ENCODE results near the gene ZNF492.
"Not testable (repeated sequence)": the region's sequence is repeated elsewhere in the genome, so short reads cannot be mapped to it uniquely, and the experiment has no call there.

ZNF492 gene

DNA sequence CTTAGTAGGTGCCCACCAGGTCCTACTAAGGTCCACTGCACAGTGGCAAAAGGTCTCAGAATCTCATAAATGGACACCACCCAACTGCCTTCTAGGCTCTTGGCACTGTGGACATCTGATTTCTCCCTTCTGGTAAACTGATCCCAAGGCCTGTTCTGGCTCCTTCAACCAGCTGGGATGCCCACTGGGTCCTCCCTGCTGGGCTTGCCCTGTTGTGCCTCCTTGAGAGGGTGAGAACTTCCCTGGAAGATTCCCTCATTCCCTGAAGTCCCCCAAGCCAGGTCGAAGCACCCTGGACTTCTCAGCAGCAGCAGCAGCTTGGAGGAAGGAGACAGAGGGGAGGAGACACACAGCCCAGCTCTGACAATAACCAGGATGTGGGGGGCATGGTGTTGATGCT is 6.6 kb upstream of the ZNF492 start:
- TF ChIP-seq, protein P1, sequence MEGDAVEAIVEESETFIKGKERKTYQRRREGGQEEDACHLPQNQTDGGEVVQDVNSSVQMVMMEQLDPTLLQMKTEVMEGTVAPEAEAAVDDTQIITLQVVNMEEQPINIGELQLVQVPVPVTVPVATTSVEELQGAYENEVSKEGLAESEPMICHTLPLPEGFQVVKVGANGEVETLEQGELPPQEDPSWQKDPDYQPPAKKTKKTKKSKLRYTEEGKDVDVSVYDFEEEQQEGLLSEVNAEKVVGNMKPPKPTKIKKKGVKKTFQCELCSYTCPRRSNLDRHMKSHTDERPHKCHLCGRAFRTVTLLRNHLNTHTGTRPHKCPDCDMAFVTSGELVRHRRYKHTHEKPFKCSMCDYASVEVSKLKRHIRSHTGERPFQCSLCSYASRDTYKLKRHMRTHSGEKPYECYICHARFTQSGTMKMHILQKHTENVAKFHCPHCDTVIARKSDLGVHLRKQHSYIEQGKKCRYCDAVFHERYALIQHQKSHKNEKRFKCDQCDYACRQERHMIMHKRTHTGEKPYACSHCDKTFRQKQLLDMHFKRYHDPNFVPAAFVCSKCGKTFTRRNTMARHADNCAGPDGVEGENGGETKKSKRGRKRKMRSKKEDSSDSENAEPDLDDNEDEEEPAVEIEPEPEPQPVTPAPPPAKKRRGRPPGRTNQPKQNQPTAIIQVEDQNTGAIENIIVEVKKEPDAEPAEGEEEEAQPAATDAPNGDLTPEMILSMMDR (IDR thresholded peaks at IDR 0.05; ENCODE audit: low read depth, low read length), result no peak

DNA sequence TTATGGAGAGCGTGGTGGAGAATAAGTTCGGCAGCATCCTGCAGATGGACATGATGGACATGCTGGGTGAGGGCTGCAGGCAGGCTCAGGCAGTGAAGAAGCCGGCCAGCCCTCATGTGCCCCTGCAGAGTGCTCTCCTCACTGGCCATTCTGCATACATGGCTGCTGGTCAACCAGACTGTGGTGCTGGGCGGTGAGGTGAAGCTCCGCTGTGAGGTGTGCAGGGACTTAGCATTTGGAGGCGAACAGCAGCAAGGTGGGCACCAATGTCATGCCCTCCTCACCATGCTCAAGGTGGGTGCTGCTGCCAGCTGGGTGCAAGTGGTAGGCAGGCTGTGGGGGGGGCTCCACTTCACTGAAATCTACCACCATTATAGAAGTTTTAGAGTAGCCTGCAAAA is 5.7 kb upstream of the ZNF492 start:
- TF ChIP-seq, protein P1 (IDR thresholded peaks at IDR 0.05; ENCODE audit: low read depth, low read length), result no peak

More for the DNA sequence above, 6.6 kb upstream of the ZNF492 start:
- no peak overlapping the region for H3K4me3 ChIP-seq (ENCODE audit: low read depth, low read length)

DNA sequence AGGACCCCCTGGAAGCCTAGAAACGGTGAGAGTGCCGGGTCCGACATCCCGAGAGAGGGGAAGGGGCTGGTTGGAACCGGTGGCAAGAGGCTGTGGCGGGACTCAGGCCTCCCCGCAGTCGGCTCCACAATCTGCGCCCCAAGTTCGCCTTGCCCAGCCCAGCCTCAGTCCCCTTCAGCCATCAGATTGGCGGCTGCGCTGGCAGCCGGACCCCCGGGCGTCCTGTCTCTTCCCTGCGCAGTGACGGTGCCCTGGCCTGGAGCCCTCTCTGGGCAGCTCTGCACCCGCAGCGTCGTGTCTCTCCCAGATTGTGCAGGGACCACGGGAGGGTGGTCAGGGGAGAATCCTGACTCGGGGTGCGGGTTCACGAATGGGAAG is 315 bp downstream of the ZNF492 start:
- H3K4me3 ChIP-seq (ENCODE audit: low read depth, low read length), result no peak overlapping the region

More for the DNA sequence above, 5.7 kb upstream of the ZNF492 start:
- H3K4me3 ChIP-seq (ENCODE audit: low read depth, low read length), result no peak overlapping the region

DNA sequence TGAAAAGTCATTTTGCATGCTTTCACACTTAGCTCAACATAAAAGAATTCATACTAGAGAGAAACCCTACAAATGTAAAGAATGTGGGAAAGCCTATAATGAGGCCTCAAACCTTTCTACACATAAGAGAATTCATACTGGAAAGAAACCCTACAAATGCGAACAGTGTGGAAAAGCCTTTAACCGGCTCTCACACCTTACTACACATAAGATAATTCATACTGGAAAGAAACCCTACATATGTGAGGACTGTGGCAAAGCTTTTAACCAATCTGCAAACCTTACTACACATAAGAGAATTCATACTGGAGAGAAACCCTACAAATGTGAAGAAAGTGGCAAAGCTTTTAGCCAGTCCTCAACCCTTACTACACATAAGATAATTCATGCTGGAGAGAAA is 51.4 kb downstream of the ZNF492 start:
- H3K4me3 ChIP-seq (ENCODE audit: low read depth, low read length), result not testable (repeated sequence)

More for the DNA sequence above, 315 bp downstream of the ZNF492 start:
- TF ChIP-seq, protein P1 (IDR thresholded peaks at IDR 0.05; ENCODE audit: low read depth, low read length), result no peak

DNA sequence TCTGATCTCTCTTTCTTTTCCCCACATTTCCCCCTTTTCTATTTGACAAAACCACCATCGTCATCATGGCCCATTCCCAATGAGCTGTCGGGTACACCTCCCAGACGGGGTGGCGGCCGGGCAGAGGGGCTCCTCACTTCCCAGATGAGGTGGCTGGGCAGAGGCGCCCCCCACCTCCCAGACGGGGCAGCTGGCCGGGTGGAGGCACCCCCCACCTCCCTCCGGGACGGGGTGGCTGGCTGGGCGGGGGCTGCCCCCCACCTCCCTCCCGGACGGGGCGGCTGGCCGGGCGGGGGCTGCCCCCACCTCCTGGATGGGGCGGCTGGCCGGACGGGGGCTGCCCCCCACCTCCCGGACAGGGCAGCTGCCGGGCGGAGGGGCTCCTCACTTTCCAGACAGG is 68.5 kb downstream of the ZNF492 start:
- not testable (repeated sequence) for H3K4me3 ChIP-seq (ENCODE audit: low read depth, low read length)

DNA sequence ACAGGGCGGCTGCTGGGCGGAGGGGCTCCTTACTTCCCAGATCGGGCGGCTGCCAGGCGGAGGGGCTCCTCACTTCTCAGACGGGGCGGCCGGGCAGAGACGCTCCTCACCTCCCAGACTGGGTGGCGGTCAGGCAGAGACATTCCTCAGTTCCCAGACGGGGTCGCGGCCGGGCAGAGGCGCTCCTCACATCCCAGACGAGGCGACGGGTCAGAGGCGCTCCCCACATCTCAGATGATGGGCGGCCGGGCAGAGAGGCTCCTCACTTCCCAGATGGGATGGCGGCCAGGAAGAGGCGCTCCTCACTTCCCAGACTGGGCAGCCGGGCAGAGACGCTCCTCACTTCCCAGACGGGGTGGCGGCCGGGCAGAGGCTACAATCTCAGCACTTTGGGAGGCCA is 69.0 kb downstream of the ZNF492 start:
- H3K4me3 ChIP-seq (ENCODE audit: low read depth, low read length), result not testable (repeated sequence)

DNA sequence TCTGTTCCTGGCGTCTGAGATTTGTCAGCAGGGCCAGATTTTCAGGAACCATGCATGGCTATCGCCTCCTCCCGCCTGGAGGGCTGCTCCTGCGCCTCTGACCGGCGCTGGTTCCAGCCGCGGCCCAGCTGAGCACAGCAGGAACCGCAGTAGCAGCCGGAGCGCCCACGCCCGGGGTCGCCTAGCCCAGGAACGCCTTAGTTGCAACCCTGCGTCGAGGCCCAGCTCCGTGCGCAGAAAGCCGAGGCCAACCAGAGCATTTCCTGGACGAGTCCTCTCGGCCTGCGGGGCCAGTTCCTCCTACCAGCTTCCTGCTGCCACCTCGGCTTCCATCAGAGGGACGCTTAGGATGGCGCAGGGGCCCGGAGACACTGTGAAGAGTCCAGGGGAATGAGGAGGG is 74.9 kb downstream of the ZNF492 start:
- TF ChIP-seq, protein P1 (IDR thresholded peaks at IDR 0.05; ENCODE audit: low read depth, low read length), result no peak
- no peak overlapping the region for H3K4me3 ChIP-seq (ENCODE audit: low read depth, low read length)

Measured in WI38 (cell line).